HG03066 (cell line): ENCODE measurements around the gene SLCO3A1.
"Not testable (repeated sequence)": the region's sequence is repeated elsewhere in the genome, so short reads cannot be mapped to it uniquely, and the experiment has no call there.

Experiments used
- ATAC-seq: cut with Tn5 transposase; IDR thresholded peaks from one replicate; pipeline ENCODE4 v1.9.1; 2021; ENCODE audit warnings: low read depth; ENCODE audit not compliant: unreplicated experiment

The SLCO3A1 gene

GRCh38 chr15:91954292-91954691 is 100.8 kb downstream of the SLCO3A1 start:
- no peak for ATAC-seq

- ATAC-seq: no peak
Observed at GRCh38 chr15:91956026-91956723, 102.7 kb downstream of the SLCO3A1 start.

- ATAC-seq: no peak
Observed at GRCh38 chr15:91961357-91961756, 107.8 kb downstream of the SLCO3A1 start.

DNA sequence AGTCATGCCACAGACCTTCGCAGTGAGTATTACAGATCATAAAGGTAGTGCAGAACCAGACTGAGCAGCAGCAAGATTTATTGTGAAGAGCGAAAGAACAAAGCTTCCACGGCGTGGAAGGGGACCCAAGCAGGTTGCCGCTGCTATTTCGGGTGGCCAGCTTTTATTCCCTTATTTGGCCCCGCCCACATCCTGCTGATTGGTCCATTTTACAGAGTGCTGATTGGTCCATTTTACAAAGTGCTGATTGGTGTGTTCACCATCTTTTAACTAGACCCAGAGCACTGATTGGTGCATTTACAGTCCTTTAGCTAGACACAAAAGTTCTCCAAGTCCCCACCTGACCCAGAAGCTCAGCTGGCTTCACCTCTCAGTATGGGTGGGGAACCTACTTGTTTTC is 110.2 kb downstream of the SLCO3A1 start:
- not testable (repeated sequence) for ATAC-seq

- no peak for ATAC-seq
Observed at GRCh38 chr15:91965501-91966193, 112.1 kb downstream of the SLCO3A1 start.

- ATAC-seq: no peak
Observed at GRCh38 chr15:91966194-91966552, 112.7 kb downstream of the SLCO3A1 start.

GRCh38 chr15:91967935-91968606 is 114.6 kb downstream of the SLCO3A1 start:
- ATAC-seq: no peak

GRCh38 chr15:91968610-91969009 is 115.1 kb downstream of the SLCO3A1 start:
- no peak for ATAC-seq

DNA sequence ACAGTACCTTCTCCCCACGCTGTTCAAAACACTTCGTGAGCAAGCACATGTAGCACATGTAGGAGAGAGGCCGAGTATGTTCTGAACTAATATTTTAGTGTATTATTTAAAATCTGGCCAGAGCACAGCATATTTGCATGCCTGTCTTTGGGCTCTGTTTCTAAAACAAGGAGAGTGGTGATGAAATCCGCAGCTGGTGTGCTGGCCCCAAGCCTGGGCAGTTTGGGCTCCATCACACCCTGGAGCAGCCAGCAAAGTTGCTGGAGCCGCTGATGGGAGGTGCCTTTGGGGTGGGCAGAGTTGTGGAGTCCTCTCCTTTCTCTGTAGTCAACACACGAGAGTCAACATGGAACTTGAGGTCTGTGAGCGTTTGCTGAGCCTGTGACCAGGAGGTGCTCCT is 116.6 kb downstream of the SLCO3A1 start:
- ATAC-seq: no peak

DNA sequence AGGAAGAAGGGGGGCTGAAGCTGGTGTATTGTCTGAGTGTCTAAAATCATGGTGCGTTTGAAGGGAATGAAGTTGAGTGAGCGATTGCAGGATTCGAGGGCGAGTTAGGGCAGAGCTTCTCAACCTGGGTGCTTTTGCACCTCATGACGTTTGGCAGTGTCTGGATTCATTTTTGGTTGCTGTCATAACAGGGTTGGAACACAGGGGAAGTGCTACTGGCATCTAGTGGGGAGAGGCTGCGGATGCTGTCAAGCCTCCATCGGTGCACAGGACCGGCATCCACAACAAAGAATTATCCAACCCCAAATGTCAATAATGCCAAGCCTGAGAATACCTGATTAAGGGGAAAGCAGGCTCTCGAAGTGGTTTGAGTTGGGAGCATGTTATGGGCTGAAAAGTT is 120.0 kb downstream of the SLCO3A1 start:
- ATAC-seq: no peak

GRCh38 chr15:91974321-91974720 is 120.8 kb downstream of the SLCO3A1 start:
- ATAC-seq: no peak

DNA sequence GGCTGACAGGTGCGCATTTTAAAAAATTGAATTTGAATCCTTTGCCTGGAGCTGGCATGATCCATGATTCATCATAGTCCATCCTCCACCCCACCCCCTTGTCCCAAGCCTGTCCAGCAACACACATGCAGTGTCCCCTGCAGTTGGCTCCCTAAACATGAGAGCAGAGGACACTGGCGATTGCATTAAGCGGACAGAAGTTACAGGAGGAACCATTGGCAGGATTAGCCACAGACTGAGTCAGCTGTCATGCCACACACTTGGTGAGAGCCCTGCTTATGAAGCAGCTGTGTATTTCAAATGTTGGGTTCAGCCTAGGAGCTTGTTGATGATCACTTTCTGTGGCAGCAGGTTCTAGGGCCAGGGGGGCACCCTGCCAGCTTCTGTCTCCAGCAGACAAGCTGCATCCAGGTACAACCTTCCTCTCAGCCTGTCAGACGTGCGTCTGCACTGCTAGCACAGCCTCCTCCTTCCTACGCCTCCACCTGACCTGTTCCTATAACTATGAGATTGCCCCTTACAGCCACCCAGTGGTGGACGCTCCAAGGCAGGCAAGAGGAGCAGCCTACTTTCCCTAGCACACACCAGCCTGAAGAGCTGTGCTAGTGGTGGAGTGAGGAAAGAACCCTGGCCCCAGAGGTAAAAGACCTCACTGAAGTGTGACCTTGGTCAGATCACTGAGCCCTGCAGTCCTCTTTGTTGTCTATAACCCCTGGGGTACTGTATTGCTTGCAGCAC is 121.9 kb downstream of the SLCO3A1 start:
- ATAC-seq: no peak

DNA sequence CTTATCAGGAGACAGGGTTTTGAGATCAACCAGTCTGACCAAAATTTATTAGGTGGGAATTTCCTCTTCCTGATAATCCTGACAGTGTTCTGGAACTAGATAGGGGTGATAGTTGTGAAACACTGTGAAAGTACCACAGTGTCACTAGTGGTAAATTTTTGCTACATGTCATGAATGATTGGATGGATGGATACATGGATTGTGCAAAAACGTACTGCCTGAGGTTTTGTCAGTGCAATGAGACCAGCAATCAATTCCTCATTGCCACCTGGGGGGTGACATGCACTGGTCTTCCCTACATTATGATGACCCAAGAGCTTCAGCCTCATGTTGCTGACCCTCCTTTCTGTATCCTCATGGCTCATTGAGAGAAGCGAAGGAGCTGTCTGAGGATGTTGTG is 123.5 kb downstream of the SLCO3A1 start:
- ATAC-seq: no peak

DNA sequence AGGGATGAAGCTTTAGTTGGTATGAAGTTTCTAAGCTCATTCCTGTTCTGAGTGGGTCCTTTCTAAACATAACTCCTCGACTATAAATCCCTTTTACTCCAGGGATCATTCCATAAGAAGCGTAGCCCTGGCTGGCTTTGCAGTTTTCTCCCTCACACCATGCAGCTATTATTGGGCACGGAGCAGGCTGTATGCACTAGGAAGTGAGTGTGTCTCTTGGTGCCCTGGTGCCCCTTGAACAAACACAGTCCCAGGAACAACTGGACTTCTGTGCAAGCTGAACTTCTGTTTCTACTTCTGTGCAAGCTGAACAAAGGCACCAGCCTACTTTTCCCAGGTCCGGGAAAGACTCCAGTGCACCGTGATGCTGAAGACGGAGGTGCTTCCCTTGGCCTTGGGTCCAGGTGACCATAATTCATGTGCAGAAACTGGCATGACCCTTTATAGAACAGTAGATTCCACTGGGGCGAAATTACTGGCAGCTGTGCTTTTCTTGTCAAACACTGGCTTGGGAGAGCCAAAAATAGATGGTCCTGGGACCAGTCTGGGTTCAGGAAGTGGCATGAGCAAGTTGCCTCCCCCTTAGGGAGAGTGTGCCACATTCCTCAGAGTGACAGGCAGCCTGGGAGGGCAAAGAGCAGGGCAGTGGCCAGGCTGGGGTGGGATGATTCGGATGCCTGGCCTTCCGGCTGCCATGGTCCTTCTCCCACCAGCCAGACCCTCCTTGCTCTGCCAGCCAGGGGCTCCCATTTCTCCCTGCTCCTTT is 127.2 kb downstream of the SLCO3A1 start:
- no peak for ATAC-seq

GRCh38 chr15:91981821-91982800 is 128.6 kb downstream of the SLCO3A1 start:
- ATAC-seq: no peak

DNA sequence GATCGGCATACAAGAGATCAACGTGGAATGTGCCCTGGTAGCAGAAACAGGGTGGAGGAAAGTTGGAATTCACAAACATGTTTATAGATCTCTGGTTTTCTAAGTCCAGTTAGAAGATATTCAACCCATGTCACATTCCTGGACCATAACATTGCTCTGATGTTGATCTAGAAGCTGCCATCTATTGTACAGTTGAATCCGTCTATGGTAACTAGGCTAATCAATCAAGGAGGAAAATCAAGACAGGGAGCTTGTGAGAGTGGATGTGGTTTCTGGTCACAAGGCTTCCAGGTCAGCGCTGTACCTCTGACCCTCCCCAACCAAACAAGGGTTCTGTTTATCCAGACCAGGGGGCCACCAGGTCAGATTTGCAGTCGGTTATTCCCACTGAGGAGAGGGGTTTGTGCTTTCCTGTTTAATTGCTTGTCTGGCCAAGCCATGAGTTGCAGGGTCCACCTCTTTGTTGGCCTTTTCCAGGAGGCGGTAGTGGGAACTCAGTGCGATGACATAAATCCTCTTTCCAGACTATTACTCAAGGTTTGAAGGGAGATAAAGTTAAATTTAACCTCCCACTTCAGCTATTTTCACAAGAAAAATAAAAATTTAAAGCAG is 130.3 kb downstream of the SLCO3A1 start:
- no peak for ATAC-seq

DNA sequence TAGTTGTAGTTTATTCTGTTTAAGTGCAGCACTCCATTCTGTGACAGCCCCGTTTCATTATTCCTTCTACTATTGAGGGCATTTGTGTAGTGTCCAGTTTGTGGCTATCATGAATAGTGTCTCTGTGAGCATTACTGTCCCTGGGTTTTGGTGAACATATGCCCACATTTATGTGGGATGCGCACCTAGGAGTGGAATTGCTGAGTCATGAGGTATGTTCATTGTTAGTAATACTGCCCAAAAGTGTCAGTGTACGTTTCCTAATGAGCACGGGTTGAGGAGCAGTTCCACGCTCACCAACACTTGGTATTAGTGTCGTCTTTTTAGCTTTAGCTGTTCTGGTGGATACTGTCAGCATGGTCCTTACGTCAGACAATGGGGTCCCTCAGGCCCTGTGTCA is 131.8 kb downstream of the SLCO3A1 start:
- ATAC-seq: no peak

GRCh38 chr15:91988071-91988470 is 134.6 kb downstream of the SLCO3A1 start:
- ATAC-seq: no peak

DNA sequence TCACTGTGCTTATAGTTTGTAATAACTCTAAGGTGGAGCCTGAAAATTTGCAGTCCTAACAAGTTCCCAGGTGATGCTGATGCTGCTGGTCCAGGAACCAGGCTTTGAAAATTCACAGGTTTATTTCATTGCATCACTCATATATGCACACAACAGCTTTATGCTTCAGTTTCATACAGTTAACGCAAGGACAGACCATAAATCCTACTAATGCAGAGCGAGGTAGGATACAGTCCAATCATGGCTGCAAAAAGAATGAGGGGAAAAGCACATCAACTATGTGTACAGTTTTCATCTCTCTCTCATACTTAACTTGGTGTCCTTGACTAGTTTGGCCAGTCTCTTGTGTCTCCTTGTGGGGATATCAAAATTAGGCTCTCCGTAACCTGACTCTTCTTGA is 135.1 kb downstream of the SLCO3A1 start:
- ATAC-seq: no peak
